Daoy (cell line): ENCODE data around the gene GSAP. TPM values are rescaled to one million over a fixed set of nuclear protein-coding genes. Genes with fewer than 3 reads are reported as not detected.
"Not testable (repeated sequence)": the region's sequence is repeated elsewhere in the genome, so short reads cannot be mapped to it uniquely, and the experiment has no call there.

Experiments used
- DNase-seq: peaks from one replicate; pipeline ENCODE4 v3.0.0-alpha.2; 2015; ENCODE audit warnings: low read depth
- total RNA-seq: library from RNA; depleted of rRNA; stranded (reverse); fragments of >200 nt; shearing (Covaris generic); gene quantifications from 2 replicates; pipeline ENCODE4 v1.2.3, GENCODE V29; 2014; rRNA removed

The GSAP gene
- total RNA-seq, 1 experiment from 2014 or later: 0.57 TPM

DNA sequence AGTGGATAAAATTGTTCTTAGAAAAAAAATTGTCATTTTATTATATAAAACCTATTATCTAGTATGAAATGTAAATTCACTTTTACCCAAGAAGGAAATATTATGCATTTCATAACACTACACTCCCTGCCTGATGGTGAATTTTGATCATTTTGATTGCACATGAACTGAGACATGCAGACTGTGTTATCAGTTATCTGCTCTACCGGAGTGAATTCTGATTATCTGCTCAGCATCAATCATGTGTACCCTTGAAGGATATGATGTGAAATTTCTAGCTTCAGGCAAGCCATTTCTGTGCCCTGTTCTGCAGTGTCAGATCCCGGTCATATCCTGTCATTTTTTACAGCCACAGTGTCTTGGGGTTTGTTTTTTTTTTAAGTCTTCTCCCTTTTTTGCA is 131.5 kb downstream of the GSAP start:
- no peak for DNase-seq

DNA sequence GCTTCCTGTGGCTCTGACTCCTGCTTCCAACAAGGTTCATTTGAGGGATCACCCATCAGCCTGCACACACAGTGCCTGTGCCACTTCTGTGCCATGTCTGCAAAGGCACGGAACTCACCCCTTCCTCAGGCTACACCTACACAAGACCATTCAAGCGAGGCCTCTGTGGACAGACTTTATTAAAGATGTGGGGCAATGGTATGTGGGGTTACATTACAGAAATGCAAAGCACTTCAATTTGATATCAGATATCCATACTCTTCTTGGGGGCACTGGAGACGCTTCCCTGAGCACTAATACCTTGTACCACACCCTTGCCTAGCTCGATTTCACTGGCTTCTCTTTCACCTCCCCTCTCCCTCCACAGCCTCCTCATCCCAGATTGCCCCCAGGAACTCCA is 132.1 kb downstream of the GSAP start:
- no peak for DNase-seq

DNA sequence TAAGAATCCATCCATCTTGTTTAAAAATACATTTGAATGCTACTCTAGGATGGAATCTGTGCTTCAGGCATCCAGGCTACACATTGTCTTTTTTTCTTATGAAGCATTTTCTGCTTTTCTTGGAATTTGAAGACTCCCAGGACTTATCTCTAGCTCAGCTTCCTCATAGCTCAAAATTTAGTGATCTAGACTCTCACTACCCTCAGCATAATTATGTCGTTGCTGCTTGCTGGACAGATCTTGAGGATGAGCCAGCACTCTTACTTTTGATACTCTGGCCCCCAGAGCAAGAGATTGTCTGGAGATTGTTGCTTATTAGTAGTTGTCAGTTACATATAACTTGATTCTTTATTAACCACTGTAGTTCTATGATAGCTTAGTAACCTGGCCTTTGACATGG is 133.3 kb downstream of the GSAP start:
- DNase-seq: no peak

DNA sequence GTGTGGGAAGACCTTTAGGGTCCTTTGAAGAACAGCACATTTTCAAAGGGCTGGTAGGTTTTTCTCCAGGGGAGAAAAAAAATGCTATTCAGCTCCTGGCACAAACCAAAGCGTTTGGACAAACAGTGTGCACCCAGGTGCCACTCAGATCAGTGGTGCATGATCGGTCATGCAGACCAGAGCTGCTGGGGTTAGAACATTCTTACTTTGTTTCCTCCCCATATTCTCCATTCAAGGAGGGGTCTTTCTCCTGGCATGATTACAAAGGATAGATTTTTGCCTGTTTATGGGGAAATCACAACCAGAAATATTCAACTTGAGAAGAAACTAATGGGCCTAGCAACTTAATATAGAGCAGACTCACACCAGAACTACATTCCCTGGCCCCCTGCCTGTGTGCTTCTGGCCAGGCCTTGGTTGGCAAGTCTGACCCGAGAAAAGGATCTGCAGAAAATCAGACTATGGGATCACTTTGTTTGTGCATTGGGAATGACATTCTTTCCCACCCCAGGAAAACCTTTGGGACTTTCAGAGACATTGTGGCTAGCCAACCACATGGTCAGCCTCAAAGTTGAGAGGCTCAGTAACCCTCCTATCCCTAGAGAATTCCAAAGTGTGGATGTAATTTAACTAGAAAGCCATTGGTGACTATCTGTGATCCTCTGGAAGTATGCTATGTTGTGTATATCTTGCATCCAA is 134.2 kb downstream of the GSAP start:
- DNase-seq: no peak

DNA sequence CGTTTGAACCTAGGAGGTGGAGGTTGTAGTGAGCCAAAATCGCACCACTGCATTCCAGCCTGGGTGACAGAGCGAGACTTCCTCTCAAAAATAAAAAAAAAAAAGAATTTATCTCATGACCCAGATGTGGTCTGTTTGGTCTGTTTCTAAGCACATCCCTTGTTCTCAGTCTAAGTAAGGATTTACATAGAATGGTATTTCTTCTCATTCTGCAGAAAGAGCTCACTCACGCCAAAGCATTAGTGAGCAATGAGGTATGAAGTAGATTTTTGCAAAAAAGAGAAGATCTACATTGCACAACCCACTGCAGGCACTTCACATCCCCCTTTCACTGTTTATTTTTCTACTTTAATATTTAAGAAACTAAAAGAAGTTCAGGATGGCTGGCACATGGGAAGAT is 140.0 kb downstream of the GSAP start:
- no peak for DNase-seq

DNA sequence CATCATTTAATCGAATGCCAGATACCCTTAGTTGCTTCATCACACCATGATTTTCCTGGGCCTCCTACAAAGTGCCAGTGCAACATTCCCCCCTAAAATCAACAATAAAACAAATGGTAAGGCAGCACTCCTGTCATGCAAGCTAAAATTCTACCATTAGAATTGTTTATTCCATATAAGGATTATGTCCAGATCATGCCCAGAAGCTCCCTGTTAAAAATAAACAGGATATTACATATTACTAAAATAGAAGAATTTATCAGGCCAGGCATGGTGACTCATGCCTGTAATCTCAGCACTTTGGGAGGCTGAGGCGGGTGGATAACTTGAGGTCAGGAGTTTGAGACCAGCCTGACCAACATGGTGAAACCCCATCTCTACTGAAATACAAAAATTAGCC is 140.5 kb downstream of the GSAP start:
- DNase-seq: not testable (repeated sequence)

DNA sequence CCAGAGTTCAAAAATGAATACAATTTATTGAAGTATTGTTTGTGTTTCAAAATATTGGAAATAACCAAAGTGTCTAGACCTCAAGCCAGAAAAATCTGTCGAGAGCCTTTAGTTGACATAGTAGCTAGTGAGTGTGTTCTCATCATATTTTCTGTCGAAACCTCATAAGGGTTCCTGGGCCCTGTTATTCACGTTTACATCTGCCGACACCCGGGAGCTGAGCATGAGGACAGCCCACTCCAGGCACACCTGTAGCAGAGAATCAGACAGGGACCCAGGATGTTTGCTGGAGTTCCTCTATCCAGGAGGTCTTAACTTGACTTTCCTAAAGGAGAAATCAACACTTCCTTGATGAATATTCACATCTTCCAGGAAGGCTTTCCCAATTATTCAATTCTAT is 144.4 kb downstream of the GSAP start:
- no peak for DNase-seq

DNA sequence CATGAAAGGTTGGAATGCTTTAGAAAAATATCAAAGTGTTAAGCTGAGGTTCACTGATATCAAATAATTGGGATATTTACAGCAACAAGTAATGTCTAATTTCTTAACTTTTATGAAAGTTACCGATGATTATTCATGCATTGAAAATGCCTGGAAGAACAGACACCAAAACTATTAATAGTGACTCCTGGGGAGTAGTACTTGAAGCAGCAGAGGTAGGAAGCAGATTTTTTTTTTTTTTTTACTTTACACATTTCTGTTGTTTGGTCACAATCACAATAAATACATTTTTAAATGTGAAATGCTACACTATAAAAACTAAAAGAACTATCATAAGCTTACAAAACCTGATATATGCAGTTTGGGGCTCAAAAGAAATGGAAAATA is 146.1 kb downstream of the GSAP start:
- no peak for DNase-seq

DNA sequence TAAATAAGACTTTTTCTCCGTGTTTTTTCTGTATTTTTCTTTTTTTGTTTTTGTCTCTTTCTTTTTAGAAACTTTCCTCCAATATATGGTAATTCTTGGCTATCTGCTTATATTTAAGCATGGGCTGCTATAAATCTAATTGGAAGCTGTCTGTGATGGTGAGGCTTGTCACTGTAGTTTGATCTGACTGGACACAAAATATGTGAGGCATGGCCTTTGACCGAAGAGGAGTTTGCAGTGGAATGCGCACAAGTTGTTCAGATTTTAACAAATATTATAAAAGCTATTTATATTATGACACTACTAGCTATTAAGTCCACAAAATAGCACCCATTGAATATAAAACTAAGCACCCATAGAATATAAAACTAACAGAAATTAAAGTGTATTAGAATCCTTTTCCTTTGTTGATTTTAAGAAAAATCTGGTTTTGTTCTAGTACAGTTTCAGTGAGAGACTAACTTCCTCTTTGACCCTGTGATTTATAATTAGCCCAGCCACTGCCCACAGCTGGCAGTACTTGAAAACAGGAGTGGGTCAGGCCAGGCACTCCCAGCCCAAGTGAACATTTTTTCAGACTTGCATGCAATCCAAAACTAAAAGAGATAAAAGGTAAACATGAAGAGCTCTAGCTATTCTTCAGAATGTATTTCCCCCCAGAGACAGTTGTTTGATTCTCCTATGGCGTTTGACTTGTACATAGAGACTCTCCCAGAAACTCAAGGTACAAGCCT is 146.6 kb downstream of the GSAP start:
- DNase-seq: no peak

DNA sequence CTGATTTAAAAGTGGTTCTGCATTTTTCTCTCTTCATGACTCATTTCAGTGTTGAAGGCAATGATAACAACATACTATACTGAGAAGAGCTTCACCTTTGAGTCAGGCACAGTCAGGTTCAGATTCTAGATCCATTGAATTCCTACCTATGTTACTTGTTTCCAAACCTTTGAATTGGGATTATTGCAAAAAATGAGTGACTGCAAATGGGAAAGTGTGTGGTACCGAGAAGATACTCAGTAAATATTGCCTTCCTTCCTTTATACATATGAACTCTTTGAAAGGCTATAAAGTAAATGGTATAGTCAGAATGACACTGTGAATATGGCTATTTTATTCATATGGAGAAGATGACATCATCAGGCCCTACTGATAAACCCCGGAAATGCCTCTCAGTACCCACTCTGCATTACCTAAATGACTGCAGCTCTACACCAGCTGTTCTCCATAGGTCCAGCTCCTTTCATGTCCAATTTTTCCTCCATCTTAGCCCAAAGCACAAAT is 149.8 kb downstream of the GSAP start:
- no peak for DNase-seq

DNA sequence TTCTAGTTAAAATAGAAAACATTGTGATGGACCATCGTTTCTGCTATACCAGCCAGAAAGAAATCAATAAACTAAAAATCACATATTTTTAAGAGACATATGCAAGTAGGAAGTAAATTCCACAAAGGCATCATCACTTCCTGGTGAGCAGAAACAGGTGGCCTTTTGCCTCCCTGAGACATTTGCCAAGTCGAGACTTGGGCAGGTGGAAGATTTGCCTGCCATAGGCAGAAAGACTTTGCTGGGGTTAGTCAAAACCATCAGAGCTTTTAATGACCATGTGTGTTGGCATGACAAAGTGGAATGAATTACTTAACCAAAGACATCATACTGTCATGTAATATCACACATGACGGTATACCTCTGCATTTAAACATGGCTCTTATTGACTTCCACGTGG is 150.5 kb downstream of the GSAP start:
- DNase-seq: no peak

DNA sequence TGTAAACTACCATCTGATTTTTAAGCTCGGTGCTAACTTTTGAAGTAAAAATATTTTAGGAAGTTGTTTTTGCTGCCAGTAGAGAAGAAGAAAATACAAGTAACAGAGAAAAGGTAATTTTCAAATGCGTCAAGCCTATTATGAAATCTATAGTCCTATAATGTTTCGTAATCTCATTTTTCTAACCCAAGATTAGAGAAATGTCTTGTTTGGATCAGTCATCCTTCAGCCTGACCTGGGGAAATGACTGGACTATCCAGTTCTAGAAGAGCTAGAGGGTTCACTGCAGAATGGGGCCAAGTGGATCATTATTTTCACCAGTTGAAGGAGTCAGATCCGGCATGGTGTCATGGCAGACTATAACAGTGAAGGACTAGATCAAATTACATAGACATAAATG is 153.8 kb downstream of the GSAP start:
- DNase-seq: no peak

Other genes starting within 250 kb of the GSAP start
- gene FGL2, start 216.5 kb downstream of the GSAP start, total RNA-seq: not detected in 2 replicates
- gene PTPN12, start 120.9 kb upstream of the GSAP start, total RNA-seq: 16.2 and 24.7 TPM in 2 replicates